ENCODE measurements around the gene ALDH1B1. TPM values are rescaled to one million over a fixed set of nuclear protein-coding genes. Genes with fewer than 3 reads are reported as not detected.

The ALDH1B1 gene
- total RNA-seq, 1 experiment from 2014 or later: 13.1 TPM

DNA sequence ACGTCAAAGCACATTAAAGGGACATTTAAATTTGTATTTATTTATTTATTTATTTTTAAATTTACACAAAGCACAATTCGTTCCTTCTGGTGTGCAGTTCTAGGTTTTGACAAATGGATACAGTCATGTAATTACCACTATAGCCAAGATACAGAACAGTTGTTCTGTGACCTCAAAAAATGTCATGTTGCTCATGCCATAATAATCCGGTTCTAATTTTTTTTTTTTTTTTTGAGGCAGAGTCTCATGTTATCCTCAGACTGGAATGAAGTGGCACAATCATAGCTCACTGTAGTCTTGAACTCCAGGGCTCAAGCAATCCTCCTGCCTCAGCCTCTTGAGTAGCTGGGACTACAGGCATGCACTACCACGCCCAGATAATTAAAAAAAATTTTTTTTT lies 24.0 kb downstream of the ALDH1B1 start:
- no peak overlapping the region for H3K4me2 ChIP-seq
- no peak for TF ChIP-seq EZH2 (IDR thresholded peaks at IDR 0.05; ENCODE audit: low read depth)
- no peak for TF ChIP-seq CTCF (conservative IDR thresholded peaks at IDR 0.05)
- H3K79me2 ChIP-seq (ENCODE audit: low read depth): no peaks in the 10 kb centered on the region
- BruUV-seq (replicated peaks): no TSS peak
- intact Hi-C loops (cut with micrococcal nuclease; ENCODE audit: unreplicated experiment): no loop called here
- POLR2A ChIA-PET (ENCODE audit: unreplicated experiment): no interaction called here
- H3K4me1 ChIP-seq (replicated peaks; ENCODE audit: insufficient read depth): no peaks in the 10 kb centered on the region
- H3K4me3 ChIP-seq: no peak overlapping the region
- no peaks in the 10 kb centered on the region for H4K20me1 ChIP-seq (ENCODE audit: insufficient read depth)
- H3K9me2 ChIP-seq (ENCODE audit: insufficient read depth): no peaks in the 10 kb centered on the region
- H3F3A ChIP-seq (ENCODE audit: insufficient read depth, low read depth): no peaks in the 10 kb centered on the region
- CTCF ChIA-PET: no interaction called here
- no peak for DNase-seq
- H3K9me3 ChIP-seq (ENCODE audit: insufficient read depth, low read depth): no peaks in the 10 kb centered on the region
- H3K36me3 ChIP-seq (ENCODE audit: low read depth): no peaks in the 10 kb centered on the region
- H2AFZ ChIP-seq: no peak overlapping the region
- peaks cover 4% of the 10 kb centered on the region; the same call in 1 of the 2 replicates for H3K27me3 ChIP-seq (ENCODE audit: insufficient read depth, low read depth)
- H3K27ac ChIP-seq: no peak overlapping the region

DNA sequence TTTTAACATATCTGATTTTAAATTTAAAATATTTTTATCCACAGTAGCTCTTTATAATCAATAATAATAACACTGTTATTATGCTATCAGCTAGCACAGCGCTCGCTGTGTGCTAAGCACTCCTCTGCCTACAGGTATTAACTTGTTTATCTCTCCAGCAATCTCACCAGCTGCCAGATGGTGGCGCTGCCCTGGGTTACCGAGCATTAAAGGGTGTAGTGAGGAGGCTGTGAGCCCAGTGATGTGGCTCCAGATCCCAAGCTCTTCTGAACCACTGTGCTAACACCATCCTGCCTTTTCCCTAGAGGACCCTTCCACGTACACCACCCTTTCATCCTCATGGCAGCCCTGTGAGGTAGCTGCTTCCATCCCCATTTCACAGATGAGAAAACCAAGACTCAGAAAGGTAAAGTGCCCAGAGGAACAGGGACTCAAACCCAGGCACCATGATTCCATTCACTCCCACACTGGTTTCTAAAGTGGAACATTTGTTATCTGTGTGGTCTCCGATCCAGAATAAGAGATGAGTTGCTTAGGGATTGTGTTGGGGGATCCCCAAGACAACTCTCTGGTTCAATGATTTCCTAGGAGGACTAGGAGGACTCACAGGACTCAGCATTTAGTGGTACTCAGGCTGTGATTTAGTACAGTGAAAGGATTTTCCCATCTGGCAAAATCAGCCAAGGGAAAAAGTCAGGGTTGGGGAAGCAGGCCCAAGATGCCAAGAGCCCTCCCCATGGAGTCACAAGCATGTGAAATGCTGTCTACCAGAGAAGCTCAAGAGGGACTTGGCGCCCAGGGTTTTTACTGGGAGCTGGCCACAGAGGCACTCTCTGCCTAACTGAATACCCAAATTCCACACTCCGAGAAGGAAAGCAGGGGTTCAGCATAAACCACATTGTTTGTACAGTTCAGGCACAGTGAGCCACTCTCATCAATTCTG lies 24.8 kb downstream of the ALDH1B1 start:
- H3K27ac ChIP-seq: no peak overlapping the region
- intact Hi-C loops (cut with micrococcal nuclease; ENCODE audit: unreplicated experiment): no loop called here
- no peaks in the 10 kb centered on the region for H3K36me3 ChIP-seq (ENCODE audit: low read depth)
- H4K20me1 ChIP-seq (ENCODE audit: insufficient read depth): no peaks in the 10 kb centered on the region
- BruUV-seq (replicated peaks): no TSS peak
- ChIA-PET CTCF (no interaction called here), POLR2A (ENCODE audit: unreplicated experiment) (no interaction called here)
- H2AFZ ChIP-seq: no peak overlapping the region
- DNase-seq: no peak
- no peaks in the 10 kb centered on the region for H3K79me2 ChIP-seq (ENCODE audit: low read depth)
- H3K4me1 ChIP-seq (replicated peaks; ENCODE audit: insufficient read depth): no peaks in the 10 kb centered on the region
- no peak overlapping the region for H3K4me3 ChIP-seq
- H3K27me3 ChIP-seq (ENCODE audit: insufficient read depth, low read depth): peaks cover 4% of the 10 kb centered on the region; the same call in 1 of the 2 replicates
- no peaks in the 10 kb centered on the region for H3K9me2 ChIP-seq (ENCODE audit: insufficient read depth)
- H3F3A ChIP-seq (ENCODE audit: insufficient read depth, low read depth): no peaks in the 10 kb centered on the region
- H3K4me2 ChIP-seq: no peak overlapping the region
- H3K9me3 ChIP-seq (ENCODE audit: insufficient read depth, low read depth): no peaks in the 10 kb centered on the region
- TF ChIP-seq CTCF (conservative IDR thresholded peaks at IDR 0.05): peak; percentile 66
- TF ChIP-seq EZH2 (IDR thresholded peaks at IDR 0.05; ENCODE audit: low read depth): no peak

GRCh38 chr9:38418366-38418765 lies 25.9 kb downstream of the ALDH1B1 start:
- no peaks in the 10 kb centered on the region for H4K20me1 ChIP-seq (ENCODE audit: insufficient read depth)
- H2AFZ ChIP-seq: no peak overlapping the region
- H3K9me3 ChIP-seq (ENCODE audit: insufficient read depth, low read depth): no peaks in the 10 kb centered on the region
- BruUV-seq (replicated peaks): no TSS peak
- no peak overlapping the region for H3K4me2 ChIP-seq
- no peak overlapping the region for H3K4me3 ChIP-seq
- H3K27ac ChIP-seq: no peak overlapping the region
- TF ChIP-seq CTCF (conservative IDR thresholded peaks at IDR 0.05): no peak
- TF ChIP-seq EZH2 (IDR thresholded peaks at IDR 0.05; ENCODE audit: low read depth): no peak
- H3F3A ChIP-seq (ENCODE audit: insufficient read depth, low read depth): no peaks in the 10 kb centered on the region
- H3K27me3 ChIP-seq (ENCODE audit: insufficient read depth, low read depth): no peaks in the 10 kb centered on the region
- intact Hi-C loops (cut with micrococcal nuclease; ENCODE audit: unreplicated experiment): no loop called here
- POLR2A ChIA-PET (ENCODE audit: unreplicated experiment): no interaction called here
- DNase-seq: no peak
- CTCF ChIA-PET: no interaction called here
- no peaks in the 10 kb centered on the region for H3K79me2 ChIP-seq (ENCODE audit: low read depth)
- H3K4me1 ChIP-seq (replicated peaks; ENCODE audit: insufficient read depth): no peaks in the 10 kb centered on the region
- no peaks in the 10 kb centered on the region for H3K36me3 ChIP-seq (ENCODE audit: low read depth)
- H3K9me2 ChIP-seq (ENCODE audit: insufficient read depth): no peaks in the 10 kb centered on the region
